GM13977 (cell line): ENCODE measurements around the gene PLEKHG4B.
A peak's percentile ranks its signal among the peaks of the same experiment; 100 is the strongest.

Source experiments
- DNase-seq: peaks from one replicate; pipeline ENCODE4 v3.0.0; 2012; ENCODE audit warnings: low spot score
- CTCF ChIP-seq: IDR thresholded peaks from 2 replicates; pipeline ENCODE4 v1.5.1; 2012; ENCODE audit warnings: mild to moderate bottlenecking, control low read depth; ENCODE audit not compliant: insufficient read depth; ENCODE audit errors: extremely low read depth, missing control alignments
- in situ Hi-C: fragments of 300-500 bp; cut with MboI; formaldehyde crosslinking; loops from one replicate; pipeline ENCODE4 v1.12.0; 2022; ENCODE audit warnings: low sequenced_read_pairs, low pct_unique_long_range_greater_than_20kb, mixed read lengths, inconsistent platforms; ENCODE audit not compliant: unreplicated experiment

Gene PLEKHG4B

GRCh38 chr5:77957-78804, 13.8 kb upstream of the PLEKHG4B start:
- TF ChIP-seq CTCF: peak; percentile 38
- DNase-seq: peak; percentile 63
- in situ Hi-C loops: no loop called here

- in situ Hi-C loops: no loop called here
- DNase-seq: no peak
- TF ChIP-seq CTCF: no peak
Observed at GRCh38 chr5:78805-79149, 13.2 kb upstream of the PLEKHG4B start.

GRCh38 chr5:79263-79662, 12.7 kb upstream of the PLEKHG4B start:
- in situ Hi-C loops: no loop called here
- no peak for DNase-seq
- no peak for TF ChIP-seq CTCF

GRCh38 chr5:79821-80220, 12.1 kb upstream of the PLEKHG4B start:
- in situ Hi-C loops: no loop called here
- no peak for DNase-seq
- TF ChIP-seq CTCF: no peak

- in situ Hi-C loops: no loop called here
- DNase-seq: no peak
- no peak for TF ChIP-seq CTCF
Observed at GRCh38 chr5:81391-82021, 10.5 kb upstream of the PLEKHG4B start.

- in situ Hi-C loops: no loop called here
- no peak for DNase-seq
- TF ChIP-seq CTCF: no peak
Observed at GRCh38 chr5:82097-82496, 9.9 kb upstream of the PLEKHG4B start.

- DNase-seq: no peak
- in situ Hi-C loops: no loop called here
- TF ChIP-seq CTCF: no peak
Observed at GRCh38 chr5:82570-82969, 9.4 kb upstream of the PLEKHG4B start.
